Brain microvascular endothelial cell (primary cell): Measurements from ENCODE around the gene KCTD1.

Source experiments
- DNase-seq: peaks from one replicate; pipeline ENCODE4 v3.0.0-alpha.2; 2020
- H3K27ac ChIP-seq: fragments of 250-450 bp; sonication (Bioruptor Pico); 2 replicates; pipeline ENCODE4 v1.5.1; 2020; ENCODE audit warnings: mild to moderate bottlenecking, moderate library complexity
- H3K27me3 ChIP-seq: fragments of 250-450 bp; sonication (Bioruptor Pico); replicated peaks from 2 replicates; pipeline ENCODE4 v1.5.1; 2020; ENCODE audit warnings: mild to moderate bottlenecking
- H3K36me3 ChIP-seq: fragments of 250-450 bp; sonication (Bioruptor Pico); replicated peaks from 2 replicates; pipeline ENCODE4 v1.5.1; 2020; ENCODE audit warnings: mild to moderate bottlenecking
- H3K4me3 ChIP-seq: 2 replicates; pipeline ENCODE4 v1.5.1; 2011; ENCODE audit warnings: low read depth, mild to moderate bottlenecking, control low read depth, low read length, moderate library complexity
- in situ Hi-C: cut with HindIII; loops from 2 replicates; pipeline ENCODE4 v1.10.0; 2017; ENCODE audit warnings: low sequenced_read_pairs, low pct_ligation_motif_present
- TF ChIP-seq, protein P1 (sequence below): IDR thresholded peaks from 2 replicates; pipeline ENCODE4 v1.5.1; 2011; ENCODE audit warnings: low read depth, mild to moderate bottlenecking, moderate library complexity, low read length, control low read depth, inconsistent platforms; ENCODE audit errors: missing control alignments

KCTD1 gene

DNA sequence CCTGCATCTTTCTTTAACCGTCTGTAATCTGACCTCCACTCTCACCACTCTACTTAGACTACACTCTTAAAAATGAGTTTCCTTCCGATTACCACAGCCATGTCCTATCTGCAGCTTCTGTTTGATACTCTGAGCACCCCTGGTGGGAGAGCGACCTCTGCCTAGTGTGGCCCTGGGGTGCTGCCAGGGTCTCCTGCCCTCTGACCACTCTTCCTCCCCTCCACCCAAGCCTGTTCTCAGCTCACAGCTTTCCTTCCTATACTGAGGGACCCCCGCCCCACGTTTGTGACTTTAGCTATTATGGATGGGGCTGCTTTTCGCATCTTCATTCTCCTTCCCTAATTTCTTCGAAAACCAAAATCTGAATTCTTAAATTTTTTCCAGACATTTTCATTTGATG lies 132.7 kb downstream of the KCTD1 start:
- Histone ChIP-seq H3K36me3 (no peaks in the 10 kb centered on the region), H3K4me3 (no peak overlapping the region), H3K27me3 (no peaks in the 10 kb centered on the region), H3K27ac (no peak overlapping the region)
- TF ChIP-seq, protein P1, sequence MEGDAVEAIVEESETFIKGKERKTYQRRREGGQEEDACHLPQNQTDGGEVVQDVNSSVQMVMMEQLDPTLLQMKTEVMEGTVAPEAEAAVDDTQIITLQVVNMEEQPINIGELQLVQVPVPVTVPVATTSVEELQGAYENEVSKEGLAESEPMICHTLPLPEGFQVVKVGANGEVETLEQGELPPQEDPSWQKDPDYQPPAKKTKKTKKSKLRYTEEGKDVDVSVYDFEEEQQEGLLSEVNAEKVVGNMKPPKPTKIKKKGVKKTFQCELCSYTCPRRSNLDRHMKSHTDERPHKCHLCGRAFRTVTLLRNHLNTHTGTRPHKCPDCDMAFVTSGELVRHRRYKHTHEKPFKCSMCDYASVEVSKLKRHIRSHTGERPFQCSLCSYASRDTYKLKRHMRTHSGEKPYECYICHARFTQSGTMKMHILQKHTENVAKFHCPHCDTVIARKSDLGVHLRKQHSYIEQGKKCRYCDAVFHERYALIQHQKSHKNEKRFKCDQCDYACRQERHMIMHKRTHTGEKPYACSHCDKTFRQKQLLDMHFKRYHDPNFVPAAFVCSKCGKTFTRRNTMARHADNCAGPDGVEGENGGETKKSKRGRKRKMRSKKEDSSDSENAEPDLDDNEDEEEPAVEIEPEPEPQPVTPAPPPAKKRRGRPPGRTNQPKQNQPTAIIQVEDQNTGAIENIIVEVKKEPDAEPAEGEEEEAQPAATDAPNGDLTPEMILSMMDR: no peak
- no peak for DNase-seq
- in situ Hi-C loops: no loop called here

- Histone ChIP-seq H3K4me3 (no peak overlapping the region), H3K27ac (no peak overlapping the region), H3K36me3 (no peaks in the 10 kb centered on the region), H3K27me3 (no peaks in the 10 kb centered on the region)
- in situ Hi-C loops: no loop called here
- TF ChIP-seq, protein P1: no peak
- no peak for DNase-seq
Observed at GRCh38 chr18:26414901-26415440, 133.4 kb downstream of the KCTD1 start.

DNA sequence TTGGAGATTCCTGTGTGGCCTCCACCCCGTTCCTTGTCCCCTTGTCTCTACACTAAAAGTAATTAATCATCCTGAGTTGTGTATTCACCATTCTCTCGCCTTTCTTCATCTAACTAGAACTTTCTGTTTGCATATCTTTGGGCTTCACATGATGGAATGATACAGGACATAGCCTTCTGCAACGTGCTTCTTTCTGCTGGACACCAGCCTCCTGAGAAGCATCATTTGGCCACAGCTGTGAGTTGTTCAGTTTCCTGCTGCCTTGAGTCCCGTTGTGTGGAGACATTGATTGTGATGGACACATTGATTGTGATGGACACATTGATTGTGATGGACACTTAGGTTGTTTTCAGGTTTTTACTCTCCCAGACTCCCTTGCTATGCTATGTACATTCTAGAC lies 139.3 kb downstream of the KCTD1 start:
- in situ Hi-C loops: no loop called here
- DNase-seq: no peak
- no peaks in the 10 kb centered on the region for H3K36me3 ChIP-seq
- no peak overlapping the region for H3K4me3 ChIP-seq
- no peak overlapping the region for H3K27ac ChIP-seq
- H3K27me3 ChIP-seq: no peaks in the 10 kb centered on the region
- TF ChIP-seq, protein P1: no peak

DNA sequence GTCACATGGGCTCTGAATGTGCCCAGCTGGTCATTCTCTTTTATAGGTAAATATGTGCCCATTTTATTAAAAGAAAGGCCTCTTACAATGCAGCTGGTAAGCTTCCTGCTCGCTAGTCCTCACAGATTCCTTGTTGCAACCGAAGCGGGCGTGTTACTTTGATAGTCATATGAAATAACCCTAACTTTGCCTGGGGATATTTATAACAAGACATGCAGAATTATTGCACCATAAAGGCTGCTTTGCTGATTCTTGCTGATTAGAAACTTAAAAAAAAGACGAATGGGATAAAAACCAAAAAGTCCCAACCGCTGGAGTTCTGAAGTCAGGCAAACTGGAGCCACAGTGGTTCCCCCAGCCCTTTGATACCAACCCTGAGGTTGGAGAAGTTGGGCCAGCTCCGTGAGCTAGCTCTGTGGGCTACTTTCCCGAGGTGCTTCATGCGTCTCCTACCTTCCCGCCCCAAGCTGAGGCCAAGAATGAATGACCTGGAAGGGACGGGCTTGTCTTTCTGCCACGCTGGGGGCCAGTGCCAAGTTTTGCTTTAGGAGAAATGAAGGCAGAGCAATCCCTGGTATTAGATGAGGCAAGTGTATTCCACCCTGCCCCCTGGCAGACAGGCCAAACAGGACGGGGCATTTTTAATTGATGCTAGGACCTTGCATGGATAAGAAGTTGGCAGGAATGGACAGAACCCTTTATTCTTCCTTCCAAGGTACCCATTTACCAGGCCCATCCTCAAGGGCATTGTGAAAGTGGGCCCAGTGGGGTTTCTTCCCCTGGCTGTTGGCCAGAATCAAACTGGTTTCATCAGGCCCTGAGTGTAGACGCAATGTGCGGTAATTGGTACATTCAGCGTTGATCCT lies 140.4 kb downstream of the KCTD1 start:
- in situ Hi-C loops: no loop called here
- no peak overlapping the region for H3K27ac ChIP-seq
- DNase-seq: no peak
- TF ChIP-seq, protein P1: no peak
- H3K36me3 ChIP-seq: no peaks in the 10 kb centered on the region
- H3K4me3 ChIP-seq: no peak overlapping the region
- H3K27me3 ChIP-seq: no peaks in the 10 kb centered on the region

DNA sequence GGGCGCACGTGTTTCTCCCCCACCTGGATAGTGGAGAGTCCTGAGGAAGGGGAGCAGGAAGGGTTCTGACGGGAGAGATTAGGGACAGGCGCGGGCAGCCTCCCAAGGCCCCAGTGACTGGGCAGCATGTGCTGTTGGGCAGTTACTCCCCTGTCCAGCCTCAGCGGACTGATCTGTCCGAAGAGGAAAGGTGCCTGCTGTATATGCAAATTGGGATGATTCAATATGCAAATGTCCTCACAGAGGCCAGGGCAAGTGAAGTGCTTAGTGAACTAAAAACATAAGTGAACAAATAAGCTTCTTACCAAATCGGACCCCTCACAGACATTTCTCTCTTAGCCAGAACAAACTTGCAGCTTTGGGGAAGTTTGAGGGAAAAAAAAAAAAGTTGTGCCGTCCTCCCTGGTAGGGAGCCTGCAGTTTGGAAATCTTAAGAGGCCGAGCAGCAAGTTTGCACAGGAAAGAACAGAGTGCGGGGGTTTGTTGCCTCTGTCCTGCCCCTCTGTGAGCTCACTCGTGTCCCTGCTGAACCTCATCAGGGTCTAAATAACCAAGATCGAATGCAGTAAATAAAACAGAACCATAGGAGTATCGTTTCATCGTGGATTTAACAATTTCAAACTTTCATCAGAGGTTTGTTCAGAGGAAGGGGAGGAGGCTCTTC lies 141.4 kb downstream of the KCTD1 start:
- TF ChIP-seq, protein P1: no peak
- in situ Hi-C loops: no loop called here

More for the DNA sequence above, 141.4 kb downstream of the KCTD1 start:
- no peaks in the 10 kb centered on the region for H3K27me3 ChIP-seq
- no peaks in the 10 kb centered on the region for H3K36me3 ChIP-seq
- DNase-seq: no peak
- no peak overlapping the region for H3K27ac ChIP-seq
- H3K4me3 ChIP-seq: no peak overlapping the region
